ENCODE data around the gene DDX4. TPM values are rescaled to one million over a fixed set of nuclear protein-coding genes. Genes with fewer than 3 reads are reported as not detected.
"Not testable (repeated sequence)": the region's sequence is repeated elsewhere in the genome, so short reads cannot be mapped to it uniquely, and the experiment has no call there.

Gene DDX4
- total RNA-seq, 1 donor from 2014 or later, result not detected

- no peaks in the 10 kb centered on the region for H3K36me3 ChIP-seq (ENCODE audit: control insufficient read depth in 3 of 3, insufficient read depth in 3 of 3, low read length in 3 of 3)
- no peak overlapping the region for H3K9ac ChIP-seq (ENCODE audit: low read depth in 1 of 3, low read length in 3 of 3)
- H3K27me3 ChIP-seq (ENCODE audit: control insufficient read depth in 3 of 3, insufficient read depth in 3 of 3, low read length in 3 of 3), result no peaks in the 10 kb centered on the region
- no peak overlapping the region for H3K4me3 ChIP-seq (ENCODE audit: low read length in 3 of 3)
- H3K9me3 ChIP-seq (ENCODE audit: control insufficient read depth in 3 of 3, low read length in 3 of 3), result no peaks in the 10 kb centered on the region
- no peaks in the 10 kb centered on the region for H3K4me1 ChIP-seq (ENCODE audit: control insufficient read depth in 3 of 3, insufficient read depth in 3 of 3, low read length in 3 of 3)
- no peak overlapping the region for H3K27ac ChIP-seq (ENCODE audit: low read depth, low read length)
Observed at GRCh38 chr5:55750499-55750898, 12.6 kb downstream of the DDX4 start.

DNA sequence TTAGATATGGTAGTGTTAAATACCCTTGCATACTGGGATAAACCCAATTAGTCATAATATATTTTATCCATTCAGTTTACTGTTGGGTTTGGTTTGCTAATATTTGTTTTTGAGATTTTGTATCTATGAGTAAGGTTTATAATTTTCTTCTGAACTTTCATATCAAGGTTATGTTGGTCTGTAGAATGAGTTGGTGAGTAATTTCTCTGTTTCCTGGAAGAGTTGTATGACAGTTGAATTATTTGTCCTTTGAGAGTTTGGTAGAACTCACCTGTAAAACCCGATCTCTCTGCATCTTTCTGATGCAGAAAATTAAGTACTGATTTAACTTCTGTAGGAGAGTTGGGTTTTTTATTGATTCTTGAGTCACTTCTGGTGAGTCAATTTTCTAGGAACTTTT is 20.4 kb downstream of the DDX4 start:
- no peaks in the 10 kb centered on the region for H3K27me3 ChIP-seq (ENCODE audit: control insufficient read depth in 3 of 3, insufficient read depth in 3 of 3, low read length in 3 of 3)
- H3K9ac ChIP-seq (ENCODE audit: low read depth in 1 of 3, low read length in 3 of 3), result no peak overlapping the region
- no peaks in the 10 kb centered on the region for H3K4me1 ChIP-seq (ENCODE audit: control insufficient read depth in 3 of 3, insufficient read depth in 3 of 3, low read length in 3 of 3)
- no peaks in the 10 kb centered on the region for H3K9me3 ChIP-seq (ENCODE audit: control insufficient read depth in 3 of 3, low read length in 3 of 3)
- no peaks in the 10 kb centered on the region for H3K36me3 ChIP-seq (ENCODE audit: control insufficient read depth in 3 of 3, insufficient read depth in 3 of 3, low read length in 3 of 3)
- H3K4me3 ChIP-seq (ENCODE audit: low read length in 3 of 3), result no peak overlapping the region
- no peak overlapping the region for H3K27ac ChIP-seq (ENCODE audit: low read depth, low read length)

DNA sequence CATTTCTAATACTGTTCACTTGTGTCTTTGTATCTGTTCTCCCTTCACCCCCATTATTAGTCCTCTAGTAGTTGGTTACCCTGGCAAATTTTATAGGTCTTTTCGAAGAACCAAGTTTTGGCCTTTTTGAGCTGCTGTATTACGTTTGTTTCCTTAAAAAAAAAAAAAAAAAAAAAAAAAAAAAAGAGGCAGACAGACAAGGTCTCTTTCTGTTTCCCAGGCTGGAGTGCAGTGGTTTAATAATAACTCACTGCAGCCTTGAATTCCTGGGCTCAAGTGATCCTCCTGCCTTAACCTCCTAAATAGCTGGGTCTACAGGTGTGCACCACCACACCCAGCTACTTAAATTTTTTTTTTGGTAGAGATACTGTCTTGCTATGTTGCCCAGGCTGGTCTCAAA is 20.9 kb downstream of the DDX4 start:
- H3K27me3 ChIP-seq (ENCODE audit: control insufficient read depth in 3 of 3, insufficient read depth in 3 of 3, low read length in 3 of 3), result no peaks in the 10 kb centered on the region
- H3K4me3 ChIP-seq (ENCODE audit: low read length in 3 of 3), result no peak overlapping the region
- no peak overlapping the region for H3K27ac ChIP-seq (ENCODE audit: low read depth, low read length)
- no peaks in the 10 kb centered on the region for H3K36me3 ChIP-seq (ENCODE audit: control insufficient read depth in 3 of 3, insufficient read depth in 3 of 3, low read length in 3 of 3)
- H3K4me1 ChIP-seq (ENCODE audit: control insufficient read depth in 3 of 3, insufficient read depth in 3 of 3, low read length in 3 of 3), result no peaks in the 10 kb centered on the region
- no peaks in the 10 kb centered on the region for H3K9me3 ChIP-seq (ENCODE audit: control insufficient read depth in 3 of 3, low read length in 3 of 3)
- H3K9ac ChIP-seq (ENCODE audit: low read depth in 1 of 3, low read length in 3 of 3), result no peak overlapping the region

GRCh38 chr5:55761721-55762120 is 23.9 kb downstream of the DDX4 start:
- not testable (repeated sequence) for H3K4me1 ChIP-seq (ENCODE audit: control insufficient read depth in 3 of 3, insufficient read depth in 3 of 3, low read length in 3 of 3); H3K9ac ChIP-seq (ENCODE audit: low read depth in 1 of 3, low read length in 3 of 3); H3K36me3 ChIP-seq (ENCODE audit: control insufficient read depth in 3 of 3, insufficient read depth in 3 of 3, low read length in 3 of 3); H3K9me3 ChIP-seq (ENCODE audit: control insufficient read depth in 3 of 3, low read length in 3 of 3); H3K4me3 ChIP-seq (ENCODE audit: low read length in 3 of 3); H3K27me3 ChIP-seq (ENCODE audit: control insufficient read depth in 3 of 3, insufficient read depth in 3 of 3, low read length in 3 of 3); H3K27ac ChIP-seq (ENCODE audit: low read depth, low read length)

DNA sequence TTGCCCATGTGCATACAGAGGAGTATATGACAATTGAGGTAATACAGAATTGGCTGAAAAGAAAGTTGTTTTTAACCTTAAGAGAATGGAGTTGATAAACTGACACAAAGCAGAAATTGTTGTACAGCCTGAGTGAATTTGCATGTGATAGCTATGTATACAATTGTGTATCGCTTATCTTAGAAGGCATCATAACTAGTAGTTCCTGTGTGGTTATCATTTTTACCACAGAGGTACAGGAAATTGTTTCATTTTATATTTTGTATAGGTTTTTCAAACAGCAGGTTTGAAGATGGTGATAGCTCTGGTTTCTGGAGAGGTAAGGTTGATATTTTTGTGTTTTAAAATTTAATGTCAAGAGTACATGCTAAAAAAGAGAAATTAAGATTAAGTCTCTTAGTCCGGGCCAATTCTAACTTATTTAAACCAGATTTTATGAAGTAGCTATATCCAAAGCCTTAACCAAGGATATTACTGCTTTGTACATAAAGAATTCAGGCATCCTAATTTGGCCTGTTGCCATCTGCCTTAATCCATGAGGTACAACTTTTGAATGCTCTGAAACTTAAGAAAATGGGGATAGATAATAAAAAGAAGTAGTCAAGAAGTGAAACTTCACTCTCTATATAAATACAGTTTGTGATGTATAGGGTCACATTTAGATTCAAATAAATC is 26.0 kb downstream of the DDX4 start:
- Histone ChIP-seq H3K9ac (ENCODE audit: low read depth in 1 of 3, low read length in 3 of 3) (no peak overlapping the region), H3K27me3 (ENCODE audit: control insufficient read depth in 3 of 3, insufficient read depth in 3 of 3, low read length in 3 of 3) (no peaks in the 10 kb centered on the region), H3K4me1 (ENCODE audit: control insufficient read depth in 3 of 3, insufficient read depth in 3 of 3, low read length in 3 of 3) (peaks cover 0 to 3% (median 0%) of the 10 kb centered on the region in 3 donors), H3K27ac (ENCODE audit: low read depth, low read length) (no peak overlapping the region), H3K36me3 (ENCODE audit: control insufficient read depth in 3 of 3, insufficient read depth in 3 of 3, low read length in 3 of 3) (no peaks in the 10 kb centered on the region), H3K4me3 (ENCODE audit: low read length in 3 of 3) (no peak overlapping the region), H3K9me3 (ENCODE audit: control insufficient read depth in 3 of 3, low read length in 3 of 3) (no peaks in the 10 kb centered on the region)

- no peak overlapping the region for H3K4me3 ChIP-seq (ENCODE audit: low read length in 3 of 3)
- no peaks in the 10 kb centered on the region for H3K27me3 ChIP-seq (ENCODE audit: control insufficient read depth in 3 of 3, insufficient read depth in 3 of 3, low read length in 3 of 3)
- no peaks in the 10 kb centered on the region for H3K9me3 ChIP-seq (ENCODE audit: control insufficient read depth in 3 of 3, low read length in 3 of 3)
- H3K4me1 ChIP-seq (ENCODE audit: control insufficient read depth in 3 of 3, insufficient read depth in 3 of 3, low read length in 3 of 3), result peaks cover 0 to 3% (median 0%) of the 10 kb centered on the region in 3 donors
- no peak overlapping the region for H3K27ac ChIP-seq (ENCODE audit: low read depth, low read length)
- H3K36me3 ChIP-seq (ENCODE audit: control insufficient read depth in 3 of 3, insufficient read depth in 3 of 3, low read length in 3 of 3), result no peaks in the 10 kb centered on the region
- H3K9ac ChIP-seq (ENCODE audit: low read depth in 1 of 3, low read length in 3 of 3), result no peak overlapping the region
Observed at GRCh38 chr5:55768279-55768678, 30.4 kb downstream of the DDX4 start.

DNA sequence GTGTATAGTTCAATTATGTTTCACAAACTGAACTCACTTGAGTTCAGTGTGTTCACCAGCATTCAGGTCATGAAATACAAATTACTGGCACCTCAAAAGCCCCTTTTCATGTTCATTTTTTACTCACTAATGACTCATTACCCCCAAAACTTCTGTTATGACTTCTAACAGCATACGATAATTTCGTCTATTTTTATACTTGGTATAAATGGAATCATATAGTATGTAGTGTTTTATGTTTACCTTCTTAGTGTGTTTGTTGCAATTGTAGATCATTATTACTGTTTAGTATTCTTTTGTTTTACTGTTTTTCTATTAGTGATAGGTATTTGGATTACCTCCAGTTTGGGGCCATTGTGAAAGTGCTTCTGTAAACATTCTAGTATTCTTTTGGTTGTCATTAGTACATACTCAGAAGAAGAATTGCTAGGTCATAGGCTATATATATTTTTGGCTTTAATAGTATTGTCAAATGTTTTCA is 33.4 kb downstream of the DDX4 start:
- Histone ChIP-seq H3K4me3 (ENCODE audit: low read length in 3 of 3) (no peak overlapping the region), H3K9me3 (ENCODE audit: control insufficient read depth in 3 of 3, low read length in 3 of 3) (no peaks in the 10 kb centered on the region), H3K4me1 (ENCODE audit: control insufficient read depth in 3 of 3, insufficient read depth in 3 of 3, low read length in 3 of 3) (no peaks in the 10 kb centered on the region), H3K27ac (ENCODE audit: low read depth, low read length) (no peak overlapping the region), H3K27me3 (ENCODE audit: control insufficient read depth in 3 of 3, insufficient read depth in 3 of 3, low read length in 3 of 3) (no peaks in the 10 kb centered on the region), H3K9ac (ENCODE audit: low read depth in 1 of 3, low read length in 3 of 3) (no peak overlapping the region), H3K36me3 (ENCODE audit: control insufficient read depth in 3 of 3, insufficient read depth in 3 of 3, low read length in 3 of 3) (no peaks in the 10 kb centered on the region)

- Histone ChIP-seq H3K27me3 (ENCODE audit: control insufficient read depth in 3 of 3, insufficient read depth in 3 of 3, low read length in 3 of 3) (no peaks in the 10 kb centered on the region), H3K4me3 (ENCODE audit: low read length in 3 of 3) (no peak overlapping the region), H3K9ac (ENCODE audit: low read depth in 1 of 3, low read length in 3 of 3) (no peak overlapping the region), H3K9me3 (ENCODE audit: control insufficient read depth in 3 of 3, low read length in 3 of 3) (no peaks in the 10 kb centered on the region), H3K27ac (ENCODE audit: low read depth, low read length) (no peak overlapping the region), H3K4me1 (ENCODE audit: control insufficient read depth in 3 of 3, insufficient read depth in 3 of 3, low read length in 3 of 3) (no peaks in the 10 kb centered on the region), H3K36me3 (ENCODE audit: control insufficient read depth in 3 of 3, insufficient read depth in 3 of 3, low read length in 3 of 3) (no peaks in the 10 kb centered on the region)
Observed at GRCh38 chr5:55773057-55773456, 35.2 kb downstream of the DDX4 start.

DNA sequence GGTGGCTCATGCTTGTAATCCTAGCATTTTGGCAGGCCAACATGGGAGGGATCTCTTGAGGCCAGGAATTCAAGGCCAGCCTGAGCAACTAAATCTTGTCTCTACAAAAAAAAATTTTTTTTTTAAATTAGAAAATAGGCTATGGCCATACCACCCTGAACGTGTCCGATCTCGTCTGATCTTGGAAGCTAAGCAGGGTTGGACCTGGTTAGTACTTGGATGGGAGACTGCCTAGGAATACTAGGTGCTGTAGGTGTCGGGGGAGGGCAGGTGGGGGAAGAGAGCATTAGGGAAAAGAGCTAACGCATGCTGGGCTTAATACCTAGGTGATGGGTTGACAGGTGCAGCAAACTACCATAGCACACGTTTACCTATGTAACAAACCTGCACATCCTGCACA is 39.5 kb downstream of the DDX4 start:
- H3K4me1 ChIP-seq (ENCODE audit: control insufficient read depth in 3 of 3, insufficient read depth in 3 of 3, low read length in 3 of 3), result no peaks in the 10 kb centered on the region
- H3K4me3 ChIP-seq (ENCODE audit: low read length in 3 of 3), result no peak overlapping the region

GRCh38 chr5:55800924-55801323 is 63.1 kb downstream of the DDX4 start:
- H3K4me1 ChIP-seq (ENCODE audit: control insufficient read depth in 3 of 3, insufficient read depth in 3 of 3, low read length in 3 of 3), result no peaks in the 10 kb centered on the region
- H3K27ac ChIP-seq (ENCODE audit: low read depth, low read length), result no peak overlapping the region
- no peaks in the 10 kb centered on the region for H3K36me3 ChIP-seq (ENCODE audit: control insufficient read depth in 3 of 3, insufficient read depth in 3 of 3, low read length in 3 of 3)
- no peak overlapping the region for H3K9ac ChIP-seq (ENCODE audit: low read depth in 1 of 3, low read length in 3 of 3)
- H3K27me3 ChIP-seq (ENCODE audit: control insufficient read depth in 3 of 3, insufficient read depth in 3 of 3, low read length in 3 of 3), result no peaks in the 10 kb centered on the region
- H3K9me3 ChIP-seq (ENCODE audit: control insufficient read depth in 3 of 3, low read length in 3 of 3), result no peaks in the 10 kb centered on the region
- H3K4me3 ChIP-seq (ENCODE audit: low read length in 3 of 3), result no peak overlapping the region

More for the DNA sequence above, 39.5 kb downstream of the DDX4 start:
- Histone ChIP-seq H3K27me3 (ENCODE audit: control insufficient read depth in 3 of 3, insufficient read depth in 3 of 3, low read length in 3 of 3) (no peaks in the 10 kb centered on the region), H3K27ac (ENCODE audit: low read depth, low read length) (no peak overlapping the region), H3K9ac (ENCODE audit: low read depth in 1 of 3, low read length in 3 of 3) (no peak overlapping the region), H3K9me3 (ENCODE audit: control insufficient read depth in 3 of 3, low read length in 3 of 3) (no peaks in the 10 kb centered on the region), H3K36me3 (ENCODE audit: control insufficient read depth in 3 of 3, insufficient read depth in 3 of 3, low read length in 3 of 3) (no peaks in the 10 kb centered on the region)
